T-cell (primary cell): ENCODE measurements around the gene TAF6L. TPM values are rescaled to one million over a fixed set of nuclear protein-coding genes. Genes with fewer than 3 reads are reported as not detected.

Source experiments
- ATAC-seq, 4 experiments: fragments of 200-7000 bp in 3 of 4; fragments of 150-1000 bp in 1 of 4; cut with Tn5 transposase; replicated peaks in 1 of 4; 1 replicate in 3 of 4; 2 replicates in 1 of 4; pipeline ENCODE4 v1.10.0; 2021; ENCODE audit warnings: moderate library complexity in 3 of 4, mild to moderate bottlenecking in 2 of 4, moderate number of reproducible peaks in 1 of 4
- CTCF ChIA-PET, 2 donors: fragments of 300-600 bp; sonication (Branson Sonifier 250); formaldehyde crosslinking; loops; one replicate each; lab custom pipeline; 2022; ENCODE audit warnings: antibody characterized with exemption in 2 of 2; lab: Charles Lee
- POLR2A ChIA-PET, 2 donors: fragments of 300-600 bp; sonication (Branson Sonifier 250); formaldehyde crosslinking; loops; one replicate each; lab custom pipeline; 2022; ENCODE audit warnings: antibody characterized with exemption in 2 of 2; lab: Charles Lee
- DNase-seq, 35 experiments: peaks; one replicate each; pipeline versions ENCODE4 v3.0.0 to v3.0.0-alpha.2; 2013 to 2023
- H3K27ac ChIP-seq: one replicate; pipeline ENCODE4 v1.5.1; 2013; ENCODE audit warnings: low read length
- H3K27me3 ChIP-seq, 2 experiments: replicated peaks in 1 of 2; 1 replicate in 1 of 2; 2 replicates in 1 of 2; pipeline versions ENCODE4 v1.6.1 to v1.7.0; 2013; ENCODE audit warnings: low read length in 1 of 2, mixed read lengths in 1 of 2; ENCODE audit not compliant: control insufficient read depth in 2 of 2, insufficient read depth in 2 of 2; ENCODE audit errors: extremely low read depth in 1 of 2
- H3K36me3 ChIP-seq, 2 donors: 1 replicate in 1 of 2; 2 replicates in 1 of 2; pipeline versions ENCODE4 v1.6.1 to v1.7.0; 2013; ENCODE audit warnings: low read length in 1 of 2; ENCODE audit not compliant: control insufficient read depth in 2 of 2, insufficient read depth in 1 of 2; ENCODE audit errors: extremely low read depth in 1 of 2
- H3K4me1 ChIP-seq, 2 experiments: 1 replicate in 1 of 2; 2 replicates in 1 of 2; pipeline versions ENCODE4 v1.6.1 to v1.7.0; 2013; ENCODE audit warnings: low read length in 2 of 2, mixed read lengths in 1 of 2; ENCODE audit not compliant: insufficient read depth in 2 of 2, control insufficient read depth in 1 of 2; ENCODE audit errors: extremely low read depth in 1 of 2
- H3K4me3 ChIP-seq, 2 donors: 1 replicate in 1 of 2; 2 replicates in 1 of 2; pipeline versions ENCODE4 v1.5.1 to v1.7.0; 2013; ENCODE audit warnings: mild to moderate bottlenecking in 2 of 2, low read length in 1 of 2, moderate library complexity in 1 of 2; ENCODE audit not compliant: control insufficient read depth in 1 of 2; ENCODE audit errors: extremely low read depth in 1 of 2
- H3K9me3 ChIP-seq: 2 replicates; pipeline ENCODE4 v1.7.0; 2013
- H3K27ac Mint-ChIP-seq, 2 donors: one replicate each; pipeline ENCODE4 v1.8.0; 2020 to 2021; ENCODE audit warnings: mild to moderate bottlenecking in 2 of 2, mixed read lengths in 2 of 2
- H3K27me3 Mint-ChIP-seq, 2 donors: one replicate each; pipeline ENCODE4 v1.8.0; 2021 to 2022; ENCODE audit warnings: mixed read lengths in 2 of 2
- H3K36me3 Mint-ChIP-seq: one replicate; pipeline ENCODE4 v1.8.0; 2021; ENCODE audit warnings: mixed read lengths
- H3K4me1 Mint-ChIP-seq, 3 donors: one replicate each; pipeline ENCODE4 v1.8.0; 2020 to 2022; ENCODE audit warnings: mixed read lengths in 3 of 3, mild to moderate bottlenecking in 1 of 3
- H3K4me3 Mint-ChIP-seq, 3 donors: one replicate each; pipeline ENCODE4 v1.8.0; 2020 to 2022; ENCODE audit warnings: mild to moderate bottlenecking in 3 of 3, mixed read lengths in 3 of 3, moderate library complexity in 3 of 3
- H3K9me3 Mint-ChIP-seq, 3 donors: one replicate each; pipeline ENCODE4 v1.8.0; 2020 to 2022; ENCODE audit warnings: mixed read lengths in 3 of 3
- WGBS: methylation state at CpG from one replicate; pipeline ENCODE4 v1.1.5; 2013; ENCODE audit warnings: missing lambda C conversion rate; ENCODE audit not compliant: insufficient coverage; 5-methylcytosine and 5-hydroxymethylcytosine counted together
- total RNA-seq, 35 experiments: library from RNA in 6 of 35; stranded (reverse) in 6 of 35; fragments of 120-200 nt in 1 of 35; gene quantifications; one replicate each; pipeline versions ENCODE4 v1.2.1 to v1.2.4 and lab custom pipeline; 2013 to 2026

Gene TAF6L
- total RNA-seq, 5 donors from 2014 or later (not counting 1 experiment from before 2014, with no cell fraction given): 15.1 to 29.5 (median 29.0) TPM

- H3K27ac Mint-ChIP-seq: peak within 1 kb of the TSS; percentile 98 to 99
- 0% methylated on average over 55 of the region's 65 CpGs for WGBS
- Histone ChIP-seq H3K4me1 (peaks cover 13 to 42% of the 10 kb centered on the region in 2 experiments), H3K27me3 (no peaks in the 10 kb centered on the region), H3K36me3 (peaks cover 7 to 51% of the 10 kb centered on the region in 2 donors), H3K9me3 (no peaks in the 10 kb centered on the region), H3K4me3 (peak within 1 kb of the TSS; percentile 96 to 97), H3K27ac (peak within 1 kb of the TSS; percentile 95)
- H3K4me3 Mint-ChIP-seq: peak within 1 kb of the TSS; percentile 94 to 99 (median 97)
- peak; percentile 97 to 100 (median 100) for DNase-seq
- CTCF ChIA-PET: interaction anchor here in 1 of 2 donors (0.6 to 1.4 kb wide), 6 partner anchors 25 to 105 kb away, joined by 3 to 6 read pairs (median 4); partner anchors contain the start of genes HNRNPUL2, SLC3A2 and ZBTB3
- peak; percentile 89 to 97 (median 94) for ATAC-seq
- H3K9me3 Mint-ChIP-seq: no peaks in the 10 kb centered on the region
- H3K27me3 Mint-ChIP-seq: no peaks in the 10 kb centered on the region
- H3K4me1 Mint-ChIP-seq: peaks cover 41 to 52% (median 48%) of the 10 kb centered on the region in 3 donors
- POLR2A ChIA-PET: interaction anchor here (0.6 to 2.1 kb wide), 16 partner anchors 9 to 1054 kb away, joined by 3 to 19 read pairs (median 6); partner anchors contain the start of genes HNRNPUL2 (in 1 of the 2), SLC3A2 (in 1 of the 2), TMEM179B (in 1 of the 2) and ZBTB3 (in 1 of the 2)
- H3K36me3 Mint-ChIP-seq: peaks cover 33% of the 10 kb centered on the region
Measured at GRCh38 chr11:62831520-62832335, 60.5 kb downstream of the TAF6L start, which contains the start of gene STX5. Gene STX5, minus strand, starts transcription at chr11:62832051. Its CDS starts 808 bp downstream, at chr11:62831243.

GRCh38 chr11:62832336-62833234 is 61.4 kb downstream of the TAF6L start, which contains the start of gene TEX54:
Gene TEX54, minus strand, starts transcription at chr11:62832841.
- H3K27me3 Mint-ChIP-seq: no peaks in the 10 kb centered on the region
- POLR2A ChIA-PET: interaction anchor here (0.5 to 2.1 kb wide), 13 partner anchors 8 to 1053 kb away, joined by 3 to 19 read pairs (median 6); no protein-coding TSS in a partner anchor
- H3K4me1 Mint-ChIP-seq: peaks cover 45 to 50% (median 46%) of the 10 kb centered on the region in 3 donors
- Histone ChIP-seq H3K36me3 (peaks cover 7 to 48% of the 10 kb centered on the region in 2 donors), H3K9me3 (no peaks in the 10 kb centered on the region), H3K4me3 (peak within 1 kb of the TSS; percentile 96 to 97), H3K4me1 (peaks cover 13 to 44% of the 10 kb centered on the region in 2 experiments), H3K27me3 (no peaks in the 10 kb centered on the region), H3K27ac (peak within 1 kb of the TSS; percentile 95)
- H3K4me3 Mint-ChIP-seq: peak within 1 kb of the TSS; percentile 94 to 99 (median 97)
- CTCF ChIA-PET: interaction anchor here (0.6 to 1.4 kb wide), 3 partner anchors 33 to 105 kb away, joined by 3 to 6 read pairs (median 5); partner anchors contain the start of genes HNRNPUL2 (in 1 of the 2) and SLC3A2 (in 1 of the 2)
- H3K36me3 Mint-ChIP-seq: peaks cover 28% of the 10 kb centered on the region
- WGBS: 9% methylated on average over 29 of the region's 40 CpGs
- ATAC-seq: peak in 2 of 4 experiments; percentile 1 to 2
- DNase-seq: peak in 1 of 35 experiments; percentile 4
- H3K27ac Mint-ChIP-seq: peak within 1 kb of the TSS; percentile 98 to 99
- no peaks in the 10 kb centered on the region for H3K9me3 Mint-ChIP-seq

- ChIA-PET CTCF (interaction anchor here in 1 of 2 donors (0.6 kb wide), 1 partner anchor 19 kb away, joined by 4 read pairs; no protein-coding TSS in a partner anchor), POLR2A (interaction anchor here (0.5 to 0.6 kb wide), 3 partner anchors 27 to 223 kb away, joined by 3 to 6 read pairs (median 3); no protein-coding TSS in a partner anchor)
- H3K4me3 ChIP-seq: no peak overlapping the region
- peaks cover 7 to 45% of the 10 kb centered on the region in 2 donors for H3K36me3 ChIP-seq
- peaks cover 12 to 47% of the 10 kb centered on the region in 2 experiments for H3K4me1 ChIP-seq
- H3K9me3 ChIP-seq: no peaks in the 10 kb centered on the region
- no peak overlapping the region for H3K4me3 Mint-ChIP-seq
- ATAC-seq: no peak
- H3K27ac ChIP-seq: peak overlapping the region; percentile 20
- no peaks in the 10 kb centered on the region for H3K9me3 Mint-ChIP-seq
- peaks cover 47 to 51% (median 50%) of the 10 kb centered on the region in 3 donors for H3K4me1 Mint-ChIP-seq
- 83% methylated on average over 5 of the region's 8 CpGs for WGBS
- peaks cover 30% of the 10 kb centered on the region for H3K36me3 Mint-ChIP-seq
- no peaks in the 10 kb centered on the region for H3K27me3 Mint-ChIP-seq
- H3K27ac Mint-ChIP-seq: peak overlapping the region in 1 of 2 donors; percentile 39
- no peaks in the 10 kb centered on the region for H3K27me3 ChIP-seq
- DNase-seq: no peak
Measured at GRCh38 chr11:62835336-62835735, 64.1 kb downstream of the TAF6L start.

Other genes starting within 250 kb of the TAF6L start
- gene AHNAK, start 224.6 kb upstream of the TAF6L start, total RNA-seq: 100 to 1,000 TPM; 267 to 636 (median 395) TPM
- gene EEF1G, start 197.5 kb upstream of the TAF6L start, total RNA-seq: 1,000 to 10,000 TPM; 1,908 to 2,187 (median 2,119) TPM
- 10 to 100 TPM; 35.2 to 56.0 (median 42.9) TPM for gene TUT1, start 179.9 kb upstream of the TAF6L start, total RNA-seq
- gene MTA2, start 169.5 kb upstream of the TAF6L start, total RNA-seq: 100 to 1,000 TPM; 151 to 185 (median 184) TPM
- 100 to 1,000 TPM; 160 to 372 (median 328) TPM for gene EML3, start 158.6 kb upstream of the TAF6L start, total RNA-seq
- 1 to 10 TPM; 1.6 to 4.5 (median 3.5) TPM for gene ROM1, start 158.1 kb upstream of the TAF6L start, total RNA-seq
- gene B3GAT3, start 149.4 kb upstream of the TAF6L start, total RNA-seq: 10 to 100 TPM; 59.0 to 94.5 (median 90.5) TPM
- gene GANAB, start 124.8 kb upstream of the TAF6L start, total RNA-seq: 100 to 1,000 TPM; 216 to 278 (median 257) TPM
- gene INTS5, start 118.1 kb upstream of the TAF6L start, total RNA-seq: 10 to 100 TPM; 14.4 to 39.0 (median 34.8) TPM
- gene C11orf98, start 106.2 kb upstream of the TAF6L start, total RNA-seq: 10 to 100 TPM; 28.3 to 62.6 (median 54.8) TPM
- gene CSKMT, start 106.1 kb upstream of the TAF6L start, total RNA-seq: 10 to 100 TPM; 14.8 to 35.6 (median 27.4) TPM
- 1 to 10 TPM; 2.7 to 9.3 (median 8.1) TPM for gene UQCC3, start 99.7 kb upstream of the TAF6L start, total RNA-seq
- gene LBHD1, start 99.1 kb upstream of the TAF6L start, total RNA-seq: 10 to 100 TPM; 15.5 to 24.7 (median 20.7) TPM
- gene UBXN1, start 92.3 kb upstream of the TAF6L start, total RNA-seq: 100 to 1,000 TPM; 180 to 199 (median 196) TPM
- gene LRRN4CL, start 81.9 kb upstream of the TAF6L start, total RNA-seq: under 1 TPM in 4 of 5 donors, not detected in 1; 0.14 to 0.29 (median 0.19) TPM
- 10 to 100 TPM; 21.9 to 43.7 (median 37.3) TPM for gene BSCL2, start 64.0 kb upstream of the TAF6L start, total RNA-seq
- gene GNG3, start 63.7 kb upstream of the TAF6L start, total RNA-seq: not detected
- 10 to 100 TPM; 45.8 to 67.8 (median 62.7) TPM for gene HNRNPUL2, start 43.9 kb upstream of the TAF6L start, total RNA-seq
- gene TTC9C, start 42.9 kb upstream of the TAF6L start, total RNA-seq: 10 to 100 TPM; 15.4 to 54.5 (median 44.6) TPM
- gene ZBTB3, start 17.2 kb upstream of the TAF6L start, total RNA-seq: 10 to 100 TPM in 3 of 5 donors, 1 to 10 TPM in 2; 5.9 to 24.6 (median 22.9) TPM
- gene POLR2G, start 9.8 kb upstream of the TAF6L start, total RNA-seq: 10 to 100 TPM; 65.6 to 84.8 (median 76.1) TPM
- gene TMEM179B, start 16.0 kb downstream of the TAF6L start, total RNA-seq: 10 to 100 TPM; 27.7 to 53.3 (median 46.5) TPM
- gene TMEM223, start 20.6 kb downstream of the TAF6L start, total RNA-seq: 10 to 100 TPM; 11.2 to 27.6 (median 23.0) TPM
- 100 to 1,000 TPM; 160 to 321 (median 169) TPM for gene NXF1, start 34.0 kb downstream of the TAF6L start, total RNA-seq
- 100 to 1,000 TPM in 2 of 5 donors, 10 to 100 TPM in 3; 49.3 to 132 (median 58.0) TPM for gene STX5, start 60.7 kb downstream of the TAF6L start, total RNA-seq
- not detected for gene TEX54, start 61.4 kb downstream of the TAF6L start, total RNA-seq
- 100 to 1,000 TPM in 4 of 5 donors, 10 to 100 TPM in 1; 91.3 to 239 (median 103) TPM for gene WDR74, start 68.2 kb downstream of the TAF6L start, total RNA-seq
- gene SLC3A2, start 109.5 kb downstream of the TAF6L start, total RNA-seq: 100 to 1,000 TPM; 178 to 248 (median 237) TPM
- not detected for gene CHRM1, start 150.0 kb downstream of the TAF6L start, total RNA-seq
- gene SLC22A6, start 213.6 kb downstream of the TAF6L start, total RNA-seq: not detected
- not detected for gene SLC22A8, start 244.4 kb downstream of the TAF6L start, total RNA-seq